Caco-2 (cell line): Measurements from ENCODE around the gene WDR83. TPM values are rescaled to one million over a fixed set of nuclear protein-coding genes. Genes with fewer than 3 reads are reported as not detected.
"Not testable (repeated sequence)": the region's sequence is repeated elsewhere in the genome, so short reads cannot be mapped to it uniquely, and the experiment has no call there.

Source experiments
- BruUV-seq: library from RNA; stranded (reverse); fragments of 400-500 nt; replicated peaks from 2 replicates; lab custom pipeline; 2021; lab: Mats Ljungman, UMichigan
- CTCF ChIA-PET: fragments of 300-600 bp; sonication (Branson Sonifier 250); formaldehyde crosslinking; loops from one replicate; lab custom pipeline; 2022; ENCODE audit warnings: antibody characterized with exemption; lab: Charles Lee
- POLR2A ChIA-PET: fragments of 300-600 bp; sonication (Branson Sonifier 250); formaldehyde crosslinking; loops from one replicate; lab custom pipeline; 2022; ENCODE audit warnings: antibody characterized with exemption; lab: Charles Lee
- DNase-seq, 2 experiments: peaks; one replicate each; pipeline versions ENCODE4 v3.0.0 to v3.0.0-alpha.2; 2020 to 2022
- H3K27me3 ChIP-seq: replicated peaks from 2 replicates; pipeline ENCODE4 v1.6.0; 2011; ENCODE audit warnings: low read length; ENCODE audit not compliant: control insufficient read depth, insufficient read depth
- H3K36me3 ChIP-seq: 2 replicates; pipeline ENCODE4 v1.5.1; 2011; ENCODE audit warnings: low read length; ENCODE audit not compliant: control insufficient read depth, insufficient read depth
- H3K4me1 ChIP-seq: fragments of 250-450 bp; sonication (Bioruptor Pico); 2 replicates; pipeline ENCODE4 v1.5.1; 2020; ENCODE audit warnings: mild to moderate bottlenecking
- H3K4me3 ChIP-seq: 2 replicates; pipeline ENCODE4 v1.5.1; 2011; ENCODE audit warnings: low read depth, mild to moderate bottlenecking, control low read depth, low read length
- H3K9me3 ChIP-seq: fragments of 250-450 bp; sonication (Bioruptor Pico); 2 replicates; pipeline ENCODE4 v1.5.1; 2020; ENCODE audit warnings: mild to moderate bottlenecking, moderate library complexity
- H3K27ac Mint-ChIP-seq: one replicate; pipeline ENCODE4 v1.8.0; 2022; ENCODE audit warnings: mixed read lengths; ENCODE audit not compliant: unreplicated experiment
- H3K27me3 Mint-ChIP-seq: one replicate; pipeline ENCODE4 v1.8.0; 2022; ENCODE audit warnings: mixed read lengths; ENCODE audit not compliant: insufficient read depth, unreplicated experiment
- H3K36me3 Mint-ChIP-seq: one replicate; pipeline ENCODE4 v1.8.0; 2022; ENCODE audit warnings: mild to moderate bottlenecking, mixed read lengths; ENCODE audit not compliant: insufficient read depth, unreplicated experiment
- H3K4me1 Mint-ChIP-seq: one replicate; pipeline ENCODE4 v1.8.0; 2022; ENCODE audit warnings: low read depth, mixed read lengths; ENCODE audit not compliant: unreplicated experiment
- H3K4me3 Mint-ChIP-seq: one replicate; pipeline ENCODE4 v1.8.0; 2022; ENCODE audit warnings: mild to moderate bottlenecking, moderate library complexity, mixed read lengths; ENCODE audit not compliant: unreplicated experiment
- H3K9me3 Mint-ChIP-seq: one replicate; pipeline ENCODE4 v1.8.0; 2022; ENCODE audit warnings: mixed read lengths; ENCODE audit not compliant: unreplicated experiment
- CTCF ChIP-seq, 2 experiments: fragments of 200-600 bp in 1 of 2; IDR thresholded peaks; 1 replicate in 1 of 2; 2 replicates in 1 of 2; pipeline versions ENCODE4 v1.5.1 to v1.8.0; 2011 to 2022; ENCODE audit warnings: antibody characterized with exemption in 1 of 2, control low read depth in 1 of 2, inconsistent platforms in 1 of 2, low read depth in 1 of 2, low read length in 1 of 2, mild to moderate bottlenecking in 1 of 2, moderate library complexity in 1 of 2; ENCODE audit not compliant: insufficient read depth in 1 of 2, severe bottlenecking in 1 of 2, unreplicated experiment in 1 of 2
- intact Hi-C: fragments of 100-400 bp; cut with micrococcal nuclease; formaldehyde crosslinking; loops from one replicate; pipeline ENCODE4 v1.10.0; 2022; ENCODE audit not compliant: unreplicated experiment
- total RNA-seq: library from RNA; stranded (reverse); gene quantifications from 2 replicates; pipeline ENCODE4 v1.2.3, GENCODE V29; 2022

Gene WDR83
- total RNA-seq, 1 experiment from 2014 or later = 17.5 TPM

DNA sequence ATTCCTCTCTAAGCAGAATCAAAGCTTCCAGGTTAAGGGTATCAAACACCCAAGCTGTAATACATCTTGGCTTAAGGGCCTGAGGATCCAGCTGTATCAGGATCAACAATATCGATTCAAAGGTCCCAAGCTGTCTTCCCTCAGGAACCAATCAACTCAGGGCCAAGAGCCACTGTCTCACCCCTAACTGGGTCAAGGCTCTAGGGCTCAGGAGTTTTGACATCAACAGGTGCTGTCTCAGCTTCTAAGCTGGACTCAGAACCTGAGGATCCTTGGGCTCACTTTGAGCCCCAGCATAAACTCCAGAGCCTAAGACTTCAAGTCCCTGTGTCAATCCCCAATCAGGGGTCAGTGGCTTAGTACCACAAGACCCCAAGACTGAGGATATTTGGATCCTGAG is 28.9 kb downstream of the WDR83 start:
- no peaks in the 10 kb centered on the region for H3K27me3 Mint-ChIP-seq
- H3K4me3 ChIP-seq = peak overlapping the region; percentile 100
- H3K4me1 ChIP-seq = no peaks in the 10 kb centered on the region
- ChIA-PET POLR2A (no interaction called here), CTCF (no interaction called here)
- BruUV-seq = TSS peak; percentile 13
- no peak overlapping the region for H3K27ac Mint-ChIP-seq
- peak overlapping the region; percentile 81 for H3K4me3 Mint-ChIP-seq
- intact Hi-C loops = no loop called here
- H3K4me1 Mint-ChIP-seq = no peaks in the 10 kb centered on the region
- no peak for DNase-seq
- no peak for TF ChIP-seq CTCF (IDR thresholded peaks at IDR 0.05; ENCODE audit: insufficient read depth in 1 of 2, low read depth in 1 of 2, low read length in 1 of 2, severe bottlenecking in 1 of 2, unreplicated experiment in 1 of 2)
- peaks cover 9% of the 10 kb centered on the region for H3K36me3 Mint-ChIP-seq
- H3K9me3 Mint-ChIP-seq = no peaks in the 10 kb centered on the region
- H3K9me3 ChIP-seq = no peaks in the 10 kb centered on the region
- peaks cover 1% of the 10 kb centered on the region; the same call in 1 of the 2 replicates for H3K36me3 ChIP-seq
- no peaks in the 10 kb centered on the region for H3K27me3 ChIP-seq

GRCh38 chr19:12695997-12696365 is 29.4 kb downstream of the WDR83 start:
- H3K36me3 ChIP-seq = peaks cover 1% of the 10 kb centered on the region; the same call in 1 of the 2 replicates
- no peaks in the 10 kb centered on the region for H3K27me3 ChIP-seq
- TF ChIP-seq CTCF (IDR thresholded peaks at IDR 0.05; ENCODE audit: insufficient read depth in 1 of 2, low read depth in 1 of 2, low read length in 1 of 2, severe bottlenecking in 1 of 2, unreplicated experiment in 1 of 2) = no peak
- BruUV-seq = no TSS peak
- H3K9me3 ChIP-seq = no peaks in the 10 kb centered on the region
- intact Hi-C loops = no loop called here
- Mint-ChIP-seq H3K9me3 (no peaks in the 10 kb centered on the region), H3K27ac (peak overlapping the region; percentile 87), H3K4me1 (no peaks in the 10 kb centered on the region), H3K36me3 (peaks cover 13% of the 10 kb centered on the region), H3K4me3 (peak overlapping the region; percentile 81), H3K27me3 (no peaks in the 10 kb centered on the region)
- ChIA-PET POLR2A (interaction anchor here (0.6 kb wide), 1 partner anchor 162 kb away, joined by 4 read pairs; no protein-coding TSS in a partner anchor), CTCF (no interaction called here)
- no peaks in the 10 kb centered on the region for H3K4me1 ChIP-seq
- DNase-seq = no peak
- H3K4me3 ChIP-seq = peak overlapping the region; percentile 100

DNA sequence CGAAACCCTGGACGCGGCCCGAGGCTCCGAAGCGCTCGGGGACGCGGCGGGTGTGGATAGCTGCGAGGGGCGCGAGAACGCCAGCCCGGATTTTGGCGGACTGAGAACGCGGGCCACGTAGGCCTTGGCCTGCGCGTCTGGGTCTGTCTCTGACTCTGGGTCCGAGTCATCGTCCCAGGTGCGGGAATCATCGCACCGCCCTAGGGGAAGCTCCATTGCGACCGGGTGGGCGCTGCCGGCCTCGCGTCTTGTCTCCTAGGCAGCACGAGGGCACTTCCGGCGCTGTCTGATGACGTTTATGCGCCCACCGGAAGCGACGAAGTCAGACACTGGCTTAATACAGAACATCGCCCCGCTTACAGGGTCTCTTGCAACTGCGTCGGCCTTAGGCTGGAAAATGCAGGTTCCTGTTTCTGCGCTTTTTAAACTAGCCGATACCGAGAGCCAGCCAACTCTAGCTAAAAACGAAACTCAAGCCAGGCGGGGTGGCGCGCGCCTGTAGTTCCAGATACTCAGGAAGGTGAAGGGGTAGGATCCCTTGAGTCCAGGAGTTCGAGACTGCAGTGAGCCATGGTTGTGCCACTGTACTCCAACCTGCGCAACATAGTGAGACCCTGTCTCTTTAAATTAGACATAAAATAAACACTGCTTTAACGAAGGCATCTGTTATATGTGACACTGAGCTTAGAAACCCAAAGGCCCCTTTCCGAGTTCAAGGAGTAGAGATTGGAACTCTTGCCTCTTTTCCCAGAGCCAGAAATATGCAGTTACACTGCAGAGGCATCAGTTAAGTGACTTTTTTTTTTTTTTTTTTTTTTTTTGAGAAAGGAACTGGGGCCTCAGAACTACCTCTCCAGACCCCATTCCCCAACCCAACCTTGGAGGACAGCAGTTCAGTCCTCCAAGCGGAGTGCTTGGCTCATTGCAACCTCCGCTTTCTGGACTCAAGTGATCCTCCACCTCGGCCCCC is 30.0 kb downstream of the WDR83 start, which contains the start of gene FBXW9:
FBXW9 (minus strand) TSS at position 266 of the 970 bp plus-strand sequence; CDS start at position 216, 50 bp downstream.
- Mint-ChIP-seq H3K27me3 (no peaks in the 10 kb centered on the region), H3K4me3 (peak within 1 kb of the TSS; percentile 81), H3K4me1 (no peaks in the 10 kb centered on the region), H3K27ac (peak within 1 kb of the TSS; percentile 87), H3K36me3 (peaks cover 20% of the 10 kb centered on the region), H3K9me3 (no peaks in the 10 kb centered on the region)
- Histone ChIP-seq H3K4me3 (peak within 1 kb of the TSS; percentile 100), H3K27me3 (no peaks in the 10 kb centered on the region), H3K9me3 (no peaks in the 10 kb centered on the region), H3K36me3 (peaks cover 1% of the 10 kb centered on the region), H3K4me1 (no peaks in the 10 kb centered on the region)
- BruUV-seq = TSS peak; percentile 98
- TF ChIP-seq CTCF (IDR thresholded peaks at IDR 0.05; ENCODE audit: insufficient read depth in 1 of 2, low read depth in 1 of 2, low read length in 1 of 2, severe bottlenecking in 1 of 2, unreplicated experiment in 1 of 2) = no peak
- ChIA-PET CTCF (no interaction called here), POLR2A (interaction anchor here (0.6 kb wide), 2 partner anchors 24 to 161 kb away, joined by 4 to 11 read pairs; no protein-coding TSS in a partner anchor)
- intact Hi-C loops = no loop called here
- DNase-seq = peak; percentile 94 to 95

DNA sequence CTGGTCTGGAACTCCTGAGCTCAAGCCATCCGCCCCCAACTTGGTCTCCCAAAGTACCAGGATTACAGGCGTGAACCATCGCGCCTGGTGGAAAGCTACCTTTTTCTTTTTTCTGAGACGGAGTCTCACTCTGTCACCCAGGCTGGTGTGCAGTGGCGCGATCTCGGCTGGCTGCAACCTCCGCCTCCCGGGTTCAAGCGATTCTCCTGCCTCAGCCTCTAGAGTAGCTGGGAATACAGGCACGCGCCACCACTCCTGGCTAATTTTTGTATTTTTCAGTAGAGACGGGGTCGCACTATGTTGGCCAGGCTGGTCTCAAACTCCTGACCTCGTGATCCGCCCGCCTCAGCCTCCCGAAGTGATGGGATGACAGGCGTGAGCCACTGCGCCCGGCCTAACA is 30.8 kb downstream of the WDR83 start:
- H3K4me3 ChIP-seq, intact Hi-C loops, H3K9me3 ChIP-seq, H3K9me3 Mint-ChIP-seq, H3K4me1 ChIP-seq, POLR2A ChIA-PET, DNase-seq, H3K27ac Mint-ChIP-seq, H3K27me3 Mint-ChIP-seq, H3K36me3 ChIP-seq, BruUV-seq, H3K27me3 ChIP-seq, CTCF ChIA-PET, H3K4me1 Mint-ChIP-seq: not testable (repeated sequence)
- H3K4me3 Mint-ChIP-seq = peak overlapping the region; percentile 81
- H3K36me3 Mint-ChIP-seq = peaks cover 27% of the 10 kb centered on the region
